Mucosa of rectum (tissue), 2 donors: ENCODE measurements around the gene AOC2.

Experiments
- H3K27ac ChIP-seq, 2 donors: one replicate each; pipeline ENCODE4 v1.7.0; 2013; ENCODE audit warnings: inconsistent platforms in 2 of 2, low read depth in 2 of 2, low read length in 2 of 2
- H3K27me3 ChIP-seq, 2 donors: one replicate each; pipeline ENCODE4 v1.7.0; 2013; ENCODE audit warnings: low read length in 2 of 2; ENCODE audit not compliant: control insufficient read depth in 2 of 2, insufficient read depth in 2 of 2
- H3K36me3 ChIP-seq, 2 donors: one replicate each; pipeline ENCODE4 v1.7.0; 2013; ENCODE audit warnings: low read length in 2 of 2; ENCODE audit not compliant: control insufficient read depth in 2 of 2, insufficient read depth in 2 of 2
- H3K4me1 ChIP-seq, 2 donors: one replicate each; pipeline ENCODE4 v1.7.0; 2013; ENCODE audit warnings: low read length in 2 of 2, mild to moderate bottlenecking in 1 of 2; ENCODE audit not compliant: control insufficient read depth in 2 of 2, insufficient read depth in 2 of 2
- H3K4me3 ChIP-seq, 2 donors: one replicate each; pipeline ENCODE4 v1.7.0; 2013; ENCODE audit warnings: low read length in 2 of 2
- H3K9ac ChIP-seq, 2 donors: one replicate each; pipeline ENCODE4 v1.7.0; 2013; ENCODE audit warnings: low read length in 2 of 2, low read depth in 1 of 2, mild to moderate bottlenecking in 1 of 2
- H3K9me3 ChIP-seq, 2 donors: one replicate each; pipeline ENCODE4 v1.7.0; 2013; ENCODE audit warnings: low read length in 2 of 2; ENCODE audit not compliant: control insufficient read depth in 2 of 2
- donor health status: healthy.
- donor health status: Normal muscosa, but diverticular disease.

The AOC2 gene, protein sequence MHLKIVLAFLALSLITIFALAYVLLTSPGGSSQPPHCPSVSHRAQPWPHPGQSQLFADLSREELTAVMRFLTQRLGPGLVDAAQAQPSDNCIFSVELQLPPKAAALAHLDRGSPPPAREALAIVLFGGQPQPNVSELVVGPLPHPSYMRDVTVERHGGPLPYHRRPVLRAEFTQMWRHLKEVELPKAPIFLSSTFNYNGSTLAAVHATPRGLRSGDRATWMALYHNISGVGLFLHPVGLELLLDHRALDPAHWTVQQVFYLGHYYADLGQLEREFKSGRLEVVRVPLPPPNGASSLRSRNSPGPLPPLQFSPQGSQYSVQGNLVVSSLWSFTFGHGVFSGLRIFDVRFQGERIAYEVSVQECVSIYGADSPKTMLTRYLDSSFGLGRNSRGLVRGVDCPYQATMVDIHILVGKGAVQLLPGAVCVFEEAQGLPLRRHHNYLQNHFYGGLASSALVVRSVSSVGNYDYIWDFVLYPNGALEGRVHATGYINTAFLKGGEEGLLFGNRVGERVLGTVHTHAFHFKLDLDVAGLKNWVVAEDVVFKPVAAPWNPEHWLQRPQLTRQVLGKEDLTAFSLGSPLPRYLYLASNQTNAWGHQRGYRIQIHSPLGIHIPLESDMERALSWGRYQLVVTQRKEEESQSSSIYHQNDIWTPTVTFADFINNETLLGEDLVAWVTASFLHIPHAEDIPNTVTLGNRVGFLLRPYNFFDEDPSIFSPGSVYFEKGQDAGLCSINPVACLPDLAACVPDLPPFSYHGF

DNA sequence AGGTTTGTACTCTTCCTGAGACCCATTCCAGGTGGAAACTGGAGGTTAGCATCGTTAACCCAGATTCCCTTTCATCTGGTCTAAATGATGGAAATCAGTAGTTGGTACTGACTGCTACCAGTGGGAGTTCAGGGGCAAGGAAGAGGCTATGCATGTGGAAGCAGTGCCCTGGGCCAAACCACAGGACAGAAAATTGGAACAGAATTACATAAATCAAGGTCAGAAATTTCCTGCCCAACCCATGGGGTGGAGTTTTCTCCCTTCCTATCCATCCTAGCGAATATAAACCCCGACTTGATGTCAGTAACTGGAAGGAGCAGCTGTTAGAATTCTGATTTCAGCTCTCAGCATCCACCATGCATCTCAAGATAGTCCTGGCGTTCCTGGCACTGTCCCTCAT is at the start of gene AOC2:
Gene AOC2 (plus strand): TSS at position 310 of the 400 bp plus-strand sequence. CDS start 47 bp downstream, at position 357.
- no peak within 1 kb of the TSS for H3K4me3 ChIP-seq
- no peaks in the 10 kb centered on the region for H3K9me3 ChIP-seq
- peaks cover 0 to 2% of the 10 kb centered on the region in 2 donors for H3K4me1 ChIP-seq
- H3K27me3 ChIP-seq, result no peaks in the 10 kb centered on the region
- no peak within 1 kb of the TSS for H3K9ac ChIP-seq
- peaks cover 44 to 45% of the 10 kb centered on the region in 2 donors for H3K36me3 ChIP-seq
- no peak within 1 kb of the TSS for H3K27ac ChIP-seq

DNA sequence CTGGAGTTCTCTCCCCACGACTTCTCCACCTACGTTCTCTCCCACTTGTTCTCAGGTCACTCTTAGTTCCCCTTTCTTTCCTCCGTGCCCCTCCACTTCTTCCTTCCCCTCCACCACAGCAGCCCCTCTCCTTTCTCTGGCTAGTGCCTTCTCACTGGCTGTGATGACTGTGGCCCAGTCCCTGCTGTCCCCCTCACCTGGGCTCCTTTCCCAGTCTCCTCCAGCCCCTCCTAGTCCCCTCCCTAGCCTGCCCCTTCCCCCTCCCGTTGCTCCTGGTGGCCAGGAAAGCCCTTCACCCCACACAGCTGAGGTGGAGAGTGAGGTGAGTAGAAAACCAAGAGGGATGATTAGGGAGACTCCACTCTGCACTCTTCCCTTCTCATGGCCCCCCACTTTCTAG is 49.3 kb upstream of the AOC2 start:
- Histone ChIP-seq H3K9ac (peak overlapping the region in 1 of 2 donors; percentile 60), H3K27me3 (no peaks in the 10 kb centered on the region), H3K4me1 (peaks cover 35 to 37% of the 10 kb centered on the region in 2 donors), H3K36me3 (peaks cover 6 to 12% of the 10 kb centered on the region in 2 donors), H3K9me3 (no peaks in the 10 kb centered on the region), H3K27ac (peak overlapping the region; percentile 69 to 94), H3K4me3 (no peak overlapping the region)

DNA sequence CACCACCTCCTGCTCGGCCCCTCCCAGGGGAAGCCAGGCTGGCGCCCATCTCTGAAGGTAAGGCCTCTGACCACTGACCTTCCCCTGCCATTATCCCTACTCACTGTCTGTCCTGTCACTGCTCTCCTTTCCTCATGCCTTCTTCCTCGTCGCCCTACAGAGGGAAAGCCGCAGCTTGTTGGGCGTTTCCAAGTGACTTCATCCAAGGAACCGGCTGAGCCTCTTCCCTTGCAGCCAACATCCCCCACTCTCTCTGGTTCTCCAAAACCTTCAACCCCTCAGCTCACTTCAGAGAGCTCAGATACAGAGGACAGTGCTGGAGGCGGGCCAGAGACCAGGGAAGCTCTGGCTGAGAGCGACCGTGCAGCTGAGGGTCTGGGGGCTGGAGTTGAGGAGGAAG is 48.9 kb upstream of the AOC2 start:
- no peaks in the 10 kb centered on the region for H3K9me3 ChIP-seq
- peak overlapping the region; percentile 90 to 94 for H3K27ac ChIP-seq
- H3K9ac ChIP-seq, result peak overlapping the region in 1 of 2 donors; percentile 60

DNA sequence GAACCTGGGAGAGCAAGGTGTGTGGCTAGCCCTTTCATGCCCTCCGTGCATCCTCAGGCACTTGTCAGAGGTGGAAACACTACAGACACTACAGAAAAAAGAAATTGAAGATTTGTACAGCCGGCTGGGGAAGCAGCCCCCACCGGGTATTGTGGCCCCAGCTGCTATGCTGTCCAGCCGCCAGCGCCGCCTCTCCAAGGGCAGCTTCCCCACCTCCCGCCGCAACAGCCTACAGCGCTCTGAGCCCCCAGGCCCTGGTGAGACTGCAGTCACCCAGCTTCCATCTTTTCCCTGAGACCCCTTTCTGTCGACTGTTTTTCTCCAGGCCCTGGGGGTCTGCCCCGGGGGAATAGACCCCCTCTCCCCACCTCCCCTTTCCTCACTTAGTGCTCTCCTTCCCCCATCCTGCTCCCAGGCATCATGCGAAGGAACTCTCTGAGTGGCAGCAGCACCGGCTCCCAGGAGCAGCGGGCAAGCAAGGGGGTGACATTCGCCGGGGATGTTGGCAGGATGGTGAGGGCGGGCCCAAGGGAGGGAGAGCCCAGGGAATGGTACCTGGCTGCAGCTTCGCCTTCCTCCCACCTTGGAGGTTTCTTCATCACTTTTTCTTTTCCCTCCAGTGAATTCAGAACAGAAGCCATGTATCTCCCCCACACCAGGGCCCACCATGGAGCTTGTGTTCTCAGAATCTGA is 48.2 kb upstream of the AOC2 start:
- no peaks in the 10 kb centered on the region for H3K27me3 ChIP-seq
- H3K27ac ChIP-seq, result peak overlapping the region; percentile 90 to 94
- peak overlapping the region; percentile 26 to 60 for H3K9ac ChIP-seq
- H3K9me3 ChIP-seq, result no peaks in the 10 kb centered on the region
- H3K4me1 ChIP-seq, result peaks cover 35 to 37% of the 10 kb centered on the region in 2 donors
- H3K36me3 ChIP-seq, result peaks cover 6 to 12% of the 10 kb centered on the region in 2 donors
- H3K4me3 ChIP-seq, result peak overlapping the region; percentile 5 to 98

More for the DNA sequence above, 48.9 kb upstream of the AOC2 start:
- Histone ChIP-seq H3K4me3 (no peak overlapping the region), H3K4me1 (peaks cover 35 to 37% of the 10 kb centered on the region in 2 donors), H3K36me3 (peaks cover 6 to 12% of the 10 kb centered on the region in 2 donors), H3K27me3 (no peaks in the 10 kb centered on the region)

DNA sequence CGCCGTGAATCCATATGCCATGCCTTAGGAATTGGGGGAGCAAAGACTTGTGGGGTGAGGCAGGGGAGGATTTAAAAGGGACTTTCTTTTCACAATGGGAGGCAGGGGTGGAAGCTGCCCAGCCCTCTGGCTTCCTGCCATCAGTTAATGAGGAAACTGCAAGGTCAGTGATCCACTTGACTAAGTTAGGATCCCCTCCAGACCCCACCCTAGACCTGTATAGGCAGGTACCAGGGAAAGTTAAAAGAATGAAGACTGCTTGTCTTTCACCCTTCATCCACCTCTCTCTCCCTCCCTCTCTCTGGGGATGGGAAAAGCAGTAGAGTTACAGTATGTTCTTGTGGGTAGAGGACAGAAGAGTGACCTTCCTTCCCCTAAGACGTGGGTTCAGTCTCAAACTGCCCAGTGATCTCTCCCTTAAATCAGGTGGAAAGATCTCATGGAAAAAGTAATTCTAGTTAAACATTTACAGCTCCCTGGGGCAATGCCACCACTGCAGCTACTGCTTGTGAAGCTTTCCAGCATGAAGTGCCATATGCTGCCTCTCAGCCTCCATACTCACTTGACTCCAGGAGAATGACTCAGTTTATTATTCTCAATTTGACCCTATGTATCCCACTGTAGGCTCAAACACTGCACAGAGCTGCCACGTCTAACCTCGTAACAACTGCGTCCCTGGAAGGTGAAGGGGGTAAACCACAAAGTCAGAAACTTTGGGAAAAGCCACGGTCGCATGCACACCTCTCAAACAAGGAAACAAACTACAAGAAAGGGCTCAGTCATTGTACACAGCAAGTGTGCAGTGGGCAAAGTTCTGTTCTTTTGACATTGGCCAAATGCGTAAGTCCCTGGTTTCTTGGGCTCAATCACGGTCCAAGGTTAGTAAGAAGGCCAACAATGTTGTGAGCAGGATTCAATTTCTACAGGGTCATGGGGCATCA is 47.0 kb upstream of the AOC2 start:
- peak overlapping the region; percentile 90 to 94 for H3K27ac ChIP-seq
- H3K9ac ChIP-seq, result peak overlapping the region; percentile 97 to 99

DNA sequence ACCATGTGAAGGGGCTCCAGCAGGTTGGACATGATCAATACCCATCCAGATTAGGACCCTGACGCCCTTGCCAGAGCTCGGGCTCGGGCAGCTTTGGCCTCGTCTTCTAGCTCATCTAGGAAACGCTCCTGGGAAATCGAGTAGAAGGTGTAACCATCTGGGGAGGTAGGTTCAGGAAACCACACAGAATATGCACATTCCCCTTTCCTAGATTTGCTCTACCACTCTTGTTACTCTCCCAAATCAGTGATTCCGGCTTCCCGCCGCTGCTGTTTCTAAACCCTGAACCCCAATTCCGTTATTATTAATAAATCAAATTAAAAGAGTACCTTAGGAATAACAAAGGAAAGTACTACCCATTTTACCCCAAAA is 46.4 kb upstream of the AOC2 start:
- no peaks in the 10 kb centered on the region for H3K27me3 ChIP-seq
- H3K36me3 ChIP-seq, result peaks cover 6 to 12% of the 10 kb centered on the region in 2 donors
- H3K4me3 ChIP-seq, result peak overlapping the region; percentile 97 to 98
- H3K9ac ChIP-seq, result peak overlapping the region; percentile 97 to 99
- no peaks in the 10 kb centered on the region for H3K9me3 ChIP-seq
- peak overlapping the region; percentile 90 to 94 for H3K27ac ChIP-seq
- H3K4me1 ChIP-seq, result peaks cover 41 to 42% of the 10 kb centered on the region in 2 donors

More for the DNA sequence above, 47.0 kb upstream of the AOC2 start:
- H3K9me3 ChIP-seq, result no peaks in the 10 kb centered on the region
- peaks cover 36 to 37% of the 10 kb centered on the region in 2 donors for H3K4me1 ChIP-seq
- H3K36me3 ChIP-seq, result peaks cover 6 to 12% of the 10 kb centered on the region in 2 donors
- H3K4me3 ChIP-seq, result peak overlapping the region; percentile 97 to 98
- no peaks in the 10 kb centered on the region for H3K27me3 ChIP-seq

- peak within 1 kb of the TSS; percentile 90 to 94 for H3K27ac ChIP-seq
- H3K4me1 ChIP-seq, result peaks cover 48% of the 10 kb centered on the region in 2 donors
- H3K9ac ChIP-seq, result peak within 1 kb of the TSS; percentile 97 to 99
- H3K27me3 ChIP-seq, result no peaks in the 10 kb centered on the region
- peak within 1 kb of the TSS; percentile 97 to 98 for H3K4me3 ChIP-seq
- H3K9me3 ChIP-seq, result no peaks in the 10 kb centered on the region
- peaks cover 6 to 12% of the 10 kb centered on the region in 2 donors for H3K36me3 ChIP-seq
These were observed 45.7 kb upstream of the AOC2 start, which contains the start of the genes CNTD1 and COA3 for GRCh38 chr17:42798383-42799380. Gene CNTD1 (plus strand): TSS chr17:42798861. CDS start chr17:42799068, 207 bp downstream. Gene COA3 (minus strand): TSS chr17:42798704. CDS start chr17:42798681, 23 bp downstream.

DNA sequence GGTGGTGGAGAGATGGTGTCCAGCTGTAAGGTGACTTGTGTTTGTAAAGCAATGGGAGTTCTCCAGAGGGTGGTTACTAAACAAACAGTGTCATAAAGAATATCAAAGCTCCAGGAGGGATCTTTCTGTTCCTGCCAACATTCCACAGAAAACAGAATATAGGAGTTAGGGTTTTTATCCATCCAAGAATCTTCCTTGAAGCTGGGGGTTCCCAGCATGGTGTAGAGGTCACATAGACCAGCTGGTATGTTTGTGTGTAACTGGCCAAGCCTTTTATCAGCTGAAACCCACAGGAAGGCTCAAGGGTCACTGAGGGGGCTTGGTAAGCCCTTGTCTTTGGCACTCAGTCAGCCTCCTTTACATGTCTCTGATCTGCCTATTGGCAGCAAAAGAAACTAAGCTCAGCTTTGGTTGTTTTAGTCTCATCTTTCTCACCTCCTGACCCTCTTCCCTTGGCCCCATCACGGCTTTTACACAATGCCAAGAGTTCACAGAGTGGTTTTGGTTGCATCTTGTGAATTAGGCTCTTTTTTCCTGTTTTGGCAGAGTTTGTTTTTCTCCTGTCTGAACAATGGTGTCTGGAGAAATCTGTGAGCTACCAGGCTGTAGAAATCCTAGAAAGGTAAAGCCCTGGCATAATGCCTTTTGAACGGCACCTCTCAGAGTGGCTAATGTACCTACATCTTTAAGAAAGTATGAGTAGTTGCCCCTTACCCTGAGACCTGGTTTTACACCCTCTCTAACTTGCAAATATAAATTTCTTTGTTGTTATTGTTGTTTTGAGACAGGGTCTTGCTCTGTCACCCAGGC is 41.1 kb upstream of the AOC2 start:
- peak overlapping the region in 1 of 2 donors; percentile 56 for H3K9ac ChIP-seq
- H3K9me3 ChIP-seq, result no peaks in the 10 kb centered on the region
- no peaks in the 10 kb centered on the region for H3K27me3 ChIP-seq
- peak overlapping the region; percentile 49 to 80 for H3K27ac ChIP-seq
- no peak overlapping the region for H3K4me3 ChIP-seq
- H3K36me3 ChIP-seq, result no peaks in the 10 kb centered on the region
- peaks cover 31 to 39% of the 10 kb centered on the region in 2 donors for H3K4me1 ChIP-seq
